Astrocyte of the spinal cord (primary cell): ENCODE results near the gene COL8A1.
"Not testable (repeated sequence)": the region's sequence is repeated elsewhere in the genome, so short reads cannot be mapped to it uniquely, and the experiment has no call there.

ENCODE experiments used
- DNase-seq: peaks from one replicate; pipeline ENCODE4 v3.0.0; 2011; ENCODE audit warnings: low read depth, low spot score
- H3K4me3 ChIP-seq: 2 replicates; pipeline ENCODE4 v1.5.1; 2011; ENCODE audit warnings: low read depth, mild to moderate bottlenecking, low read length, moderate library complexity
- CTCF ChIP-seq: IDR thresholded peaks from 2 replicates; pipeline ENCODE4 v1.5.1; 2012; ENCODE audit warnings: low read depth, mild to moderate bottlenecking, low read length, inconsistent platforms
- in situ Hi-C: cut with HindIII; loops from 2 replicates; pipeline ENCODE4 v1.10.0; 2017; ENCODE audit warnings: low sequenced_read_pairs

The COL8A1 gene

DNA sequence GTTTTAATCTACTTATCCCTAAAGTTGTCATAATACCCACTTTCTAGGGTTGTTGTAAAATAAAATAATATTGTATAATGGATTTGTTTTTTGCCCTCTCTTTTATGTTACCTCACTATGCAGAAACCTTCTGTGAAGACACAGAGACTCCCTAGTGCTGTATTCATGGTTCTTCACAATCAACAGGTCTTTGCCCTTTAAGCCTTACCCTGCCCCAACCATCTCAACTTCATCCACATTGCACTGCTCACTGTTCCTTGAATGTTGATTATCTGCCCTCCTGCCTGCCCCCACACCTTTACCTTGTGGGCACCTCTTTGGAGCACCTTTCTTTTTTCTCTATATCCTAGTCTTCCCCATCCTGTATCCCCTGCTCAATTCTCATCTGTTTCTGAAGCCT, 200.4 kb downstream of the COL8A1 start:
- no peak overlapping the region for H3K4me3 ChIP-seq
- DNase-seq, result no peak
- in situ Hi-C loops, result no loop called here
- no peak for TF ChIP-seq CTCF

- no peak for DNase-seq
- no peak overlapping the region for H3K4me3 ChIP-seq
- in situ Hi-C loops, result no loop called here
- TF ChIP-seq CTCF, result no peak
Observed at GRCh38 chr3:99839613-99840012, 201.2 kb downstream of the COL8A1 start.

- H3K4me3 ChIP-seq, DNase-seq, in situ Hi-C loops: not testable (repeated sequence)
Observed at GRCh38 chr3:99841949-99842348, 203.6 kb downstream of the COL8A1 start.

DNA sequence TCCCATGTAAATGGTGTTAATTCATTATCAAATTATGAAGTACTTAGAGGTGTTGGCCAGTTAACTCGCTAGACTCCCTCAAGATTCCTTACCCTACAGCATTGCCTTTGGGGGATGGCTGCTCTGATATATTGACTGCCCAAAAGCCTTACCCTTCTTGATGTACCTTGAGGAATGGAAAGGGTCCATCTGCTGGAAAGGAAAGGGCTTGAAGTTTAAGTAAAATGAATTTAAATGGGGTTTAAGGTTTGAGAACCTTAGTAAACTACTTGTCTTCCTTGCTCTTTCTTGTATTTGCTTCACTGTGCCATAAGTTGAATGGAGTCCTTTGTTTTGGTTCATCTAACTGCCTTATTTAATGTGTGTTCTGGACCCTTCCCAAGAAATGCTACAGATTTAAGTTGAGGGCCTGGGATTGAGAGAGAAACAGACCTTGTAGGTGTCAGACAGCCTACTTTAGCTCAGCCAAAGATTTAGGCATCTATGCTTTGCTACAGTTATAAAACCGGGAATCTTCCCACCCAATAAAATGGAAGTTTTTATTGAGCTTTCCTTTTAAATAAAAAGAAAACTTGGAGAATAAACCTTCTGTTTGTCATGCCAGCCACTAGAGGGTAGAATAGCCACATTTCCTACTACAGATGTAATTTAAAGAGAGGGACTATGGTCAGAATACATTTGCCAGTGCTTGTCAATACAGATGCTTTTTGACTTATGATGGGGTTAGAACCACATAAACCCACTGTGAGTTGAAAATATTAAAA, 204.6 kb downstream of the COL8A1 start:
- in situ Hi-C loops, result no loop called here
- H3K4me3 ChIP-seq, result no peak overlapping the region
- peak; percentile 57 for TF ChIP-seq CTCF
- DNase-seq, result peak; percentile 80

DNA sequence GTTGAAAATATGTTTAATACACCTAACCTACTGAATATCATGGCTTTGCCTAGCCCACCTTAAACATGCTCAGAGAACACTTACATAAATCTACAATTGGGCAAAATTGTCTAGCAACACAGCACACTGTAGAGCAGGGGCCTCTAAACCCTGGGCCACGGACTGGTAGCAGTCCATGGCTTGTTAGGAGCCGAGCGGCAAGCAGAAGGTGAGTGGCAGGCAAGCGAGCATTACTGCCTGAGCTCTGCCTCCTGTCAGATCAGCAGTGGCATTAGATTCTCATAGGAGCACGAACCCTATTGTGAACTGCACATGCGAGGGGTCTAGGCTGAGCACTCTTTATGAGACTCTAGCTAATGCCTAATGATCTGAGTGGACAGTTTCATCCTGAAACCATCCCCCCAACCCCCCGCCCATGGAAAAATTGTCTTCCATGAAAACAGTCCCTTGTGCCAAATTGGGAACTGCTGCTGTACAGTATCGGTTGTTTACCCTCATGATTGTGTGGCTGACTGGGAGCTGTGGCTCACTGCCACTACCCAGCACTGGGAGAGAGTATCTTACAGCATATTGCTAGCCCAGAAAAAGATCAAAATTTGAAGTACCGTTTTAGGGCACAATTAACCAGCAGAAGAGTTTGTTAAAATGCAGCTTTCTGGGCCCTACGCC, 205.3 kb downstream of the COL8A1 start:
- H3K4me3 ChIP-seq, result no peak overlapping the region
- peak; percentile 37 for DNase-seq
- in situ Hi-C loops, result no loop called here
- no peak for TF ChIP-seq CTCF

DNA sequence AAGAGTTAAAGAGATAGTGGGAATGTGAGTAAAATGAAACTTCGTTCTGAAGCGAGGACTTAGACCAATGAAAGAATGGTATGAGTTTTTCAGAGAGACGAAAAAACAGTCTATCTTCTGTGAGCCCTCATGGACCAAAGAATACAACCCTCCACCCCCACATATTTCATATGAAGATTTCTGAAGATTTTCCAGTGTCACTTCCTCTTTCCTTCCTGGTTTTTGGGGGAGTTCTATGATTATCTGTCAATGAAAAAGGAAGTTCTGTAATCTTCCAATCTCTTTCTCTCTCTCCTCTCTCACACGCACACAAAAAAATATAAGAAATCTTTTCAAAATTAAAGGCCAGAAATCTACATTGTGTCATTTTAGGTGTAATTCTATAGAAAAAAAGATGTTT, 206.9 kb downstream of the COL8A1 start:
- no peak for TF ChIP-seq CTCF
- H3K4me3 ChIP-seq, result no peak overlapping the region
- DNase-seq, result no peak
- in situ Hi-C loops, result no loop called here

GRCh38 chr3:99845999-99846398, 207.6 kb downstream of the COL8A1 start:
- no peak overlapping the region for H3K4me3 ChIP-seq
- DNase-seq, result no peak
- in situ Hi-C loops, result no loop called here
- TF ChIP-seq CTCF, result no peak
